Stimulated activated CD8-positive, alpha-beta memory T cell treated with anti-CD3 and anti-CD28 coated beads, Interleukin-15, amount 100 ng/mL, for 1 hour (primary cell): ENCODE results near the gene ZNF474.
"Not testable (repeated sequence)": the region's sequence is repeated elsewhere in the genome, so short reads cannot be mapped to it uniquely, and the experiment has no call there.

Experiments used
- DNase-seq: peaks from one replicate; pipeline ENCODE4 v3.0.0-alpha.2; 2020; ENCODE audit warnings: low read depth

The ZNF474 gene

GRCh38 chr5:122129306-122129705, at the start of gene ZNF474:
ZNF474 (plus strand) TSS chr5:122129546; CDS start chr5:122151991, 22,445 bp downstream.
- no peak for DNase-seq

- no peak for DNase-seq
Measured at GRCh38 chr5:122081541-122081940, 47.8 kb upstream of the ZNF474 start.

GRCh38 chr5:122083535-122083934, 45.8 kb upstream of the ZNF474 start:
- DNase-seq = no peak

- no peak for DNase-seq
Measured at GRCh38 chr5:122085041-122085440, 44.3 kb upstream of the ZNF474 start.

- no peak for DNase-seq
Measured at GRCh38 chr5:122089096-122090013, 40.0 kb upstream of the ZNF474 start.

- DNase-seq = no peak
Measured at GRCh38 chr5:122091936-122092600, 37.3 kb upstream of the ZNF474 start.

- DNase-seq = no peak
Measured at GRCh38 chr5:122093415-122094180, 35.7 kb upstream of the ZNF474 start.

GRCh38 chr5:122094251-122094650, 35.1 kb upstream of the ZNF474 start:
- not testable (repeated sequence) for DNase-seq

- no peak for DNase-seq
Measured at GRCh38 chr5:122095158-122095557, 34.2 kb upstream of the ZNF474 start.

- no peak for DNase-seq
Measured at GRCh38 chr5:122097391-122097790, 32.0 kb upstream of the ZNF474 start.

- no peak for DNase-seq
Measured at GRCh38 chr5:122099060-122099790, 30.1 kb upstream of the ZNF474 start.

GRCh38 chr5:122101636-122102285, 27.6 kb upstream of the ZNF474 start:
- no peak for DNase-seq

GRCh38 chr5:122102825-122103224, 26.5 kb upstream of the ZNF474 start:
- no peak for DNase-seq

- no peak for DNase-seq
Measured at GRCh38 chr5:122105909-122106308, 23.4 kb upstream of the ZNF474 start.

GRCh38 chr5:122107016-122107415, 22.3 kb upstream of the ZNF474 start:
- DNase-seq = no peak

GRCh38 chr5:122110987-122111386, 18.4 kb upstream of the ZNF474 start:
- DNase-seq = no peak

- no peak for DNase-seq
Measured at GRCh38 chr5:122111460-122111859, 17.9 kb upstream of the ZNF474 start.

- no peak for DNase-seq
Measured at GRCh38 chr5:122112063-122112462, 17.3 kb upstream of the ZNF474 start.

- no peak for DNase-seq
Measured at GRCh38 chr5:122112733-122113558, 16.4 kb upstream of the ZNF474 start.

- no peak for DNase-seq
Measured at GRCh38 chr5:122114501-122114900, 14.8 kb upstream of the ZNF474 start.
